ENCODE results near the gene FAR2. TPM values are rescaled to one million over a fixed set of nuclear protein-coding genes. Genes with fewer than 3 reads are reported as not detected.

Gene FAR2
- total and polyA plus RNA-seq, 2 of the 13 experiments (the other 11 are each of a cell fraction or from before 2014, with no cell fraction given): not detected

GRCh38 chr12:29152981-29153630 is 4.0 kb downstream of the FAR2 start:
- BruUV-seq (replicated peaks): no TSS peak

GRCh38 chr12:29155079-29155478 is 6.0 kb downstream of the FAR2 start:
- TF ChIP-seq KLF12 (CRISPR knock-in tag; IDR thresholded peaks at IDR 0.05; ENCODE audit: borderline replicate concordance): no peak
- TF ChIP-seq ZNF891 (CRISPR knock-in tag; IDR thresholded peaks at IDR 0.05): no peak
- no peak for TF ChIP-seq POGZ (CRISPR knock-in tag; IDR thresholded peaks at IDR 0.05)
- TF ChIP-seq PAF1 (CRISPR knock-in tag; IDR thresholded peaks at IDR 0.05): no peak
- no peak for TF ChIP-seq AKNA (CRISPR knock-in tag; IDR thresholded peaks at IDR 0.05; ENCODE audit: borderline replicate concordance)
- no peak for TF ChIP-seq PATZ1 (CRISPR knock-in tag; IDR thresholded peaks at IDR 0.05)
- no peak for TF ChIP-seq ZNF652 (CRISPR knock-in tag; IDR thresholded peaks at IDR 0.05; ENCODE audit: borderline replicate concordance, low read depth)
- no peak for TF ChIP-seq ZNF878 (CRISPR knock-in tag; IDR thresholded peaks at IDR 0.05)
- TF ChIP-seq SMAD3 (CRISPR knock-in tag; IDR thresholded peaks at IDR 0.05): no peak
- Histone ChIP-seq H3K27me3 (ENCODE audit: control insufficient read depth in 1 of 2, insufficient read depth in 2 of 2, low read length in 2 of 2) (peaks cover 0 to 3% of the 10 kb centered on the region in 2 experiments; a peak in 1 of 5 replicates), H3K9ac (ENCODE audit: insufficient read depth, low read depth, low read length) (no peak overlapping the region), H3K9me3 (ENCODE audit: low read length) (no peaks in the 10 kb centered on the region), H3K4me2 (ENCODE audit: low read depth, low read length) (no peak overlapping the region), H4K20me1 (ENCODE audit: insufficient read depth, low read length) (no peaks in the 10 kb centered on the region), H3K36me3 (replicated peaks in 1 of 2; ENCODE audit: control insufficient read depth in 1 of 2, insufficient read depth in 2 of 2, low read length in 2 of 2) (no peaks in the 10 kb centered on the region), H3K79me2 (ENCODE audit: insufficient read depth, low read length) (no peaks in the 10 kb centered on the region), H2AFZ (ENCODE audit: low read length) (no peak overlapping the region), H3K27ac (ENCODE audit: extremely low read length, insufficient read depth, low read length) (no peak overlapping the region), H3K4me1 (ENCODE audit: insufficient read depth, low read length) (no peaks in the 10 kb centered on the region), H3K4me3 (replicated peaks in 1 of 3; ENCODE audit: insufficient read depth in 1 of 3, low read depth in 2 of 3, low read length in 3 of 3) (no peak overlapping the region)
- intact Hi-C loops (cut with micrococcal nuclease; ENCODE audit: unreplicated experiment): no loop called here
- in situ Hi-C loops (cut with HindIII; ENCODE audit: extremely low pct_ligation_motif_present, low pct_unique_long_range_greater_than_20kb): no loop called here
- WGBS (ENCODE audit: low lambda C conversion rate): 0% methylated on average over 1 of the region's 1 CpG
- DNase-seq (ENCODE audit: low spot score) (no peak), ATAC-seq (no peak), FAIRE-seq (no peak)
- no TSS peak for BruUV-seq (replicated peaks)
- CTCF ChIA-PET (ENCODE audit: low intra/inter-chr PET ratio, low total read pairs): no interaction called here
- POLR2A ChIA-PET: no interaction called here

More at GRCh38 chr12:29152981-29153630, 4.0 kb downstream of the FAR2 start:
- no peak overlapping the region for H3K4me2 ChIP-seq (ENCODE audit: low read depth, low read length)
- in situ Hi-C loops (cut with HindIII; ENCODE audit: extremely low pct_ligation_motif_present, low pct_unique_long_range_greater_than_20kb) (no loop called here), intact Hi-C loops (cut with micrococcal nuclease; ENCODE audit: unreplicated experiment) (no loop called here)
- TF ChIP-seq ZNF124 (CRISPR knock-in tag; IDR thresholded peaks at IDR 0.05) (no peak), ZBTB20 (CRISPR knock-in tag; IDR thresholded peaks at IDR 0.05; ENCODE audit: borderline replicate concordance, low read depth) (no peak), CBX1 (IDR thresholded peaks at IDR 0.05; ENCODE audit: low read depth) (no peak)
- ChIA-PET CTCF (ENCODE audit: low intra/inter-chr PET ratio, low total read pairs) (no interaction called here), POLR2A (no interaction called here)
- H3K27ac ChIP-seq (ENCODE audit: extremely low read length, insufficient read depth, low read length): no peak overlapping the region
- DNase-seq (ENCODE audit: low spot score): no peak
- H3K9me3 ChIP-seq (ENCODE audit: low read length): no peaks in the 10 kb centered on the region
- ATAC-seq: no peak
- no peak overlapping the region for H3K9ac ChIP-seq (ENCODE audit: insufficient read depth, low read depth, low read length)
- H3K4me1 ChIP-seq (ENCODE audit: insufficient read depth, low read length): no peaks in the 10 kb centered on the region
- H3K27me3 ChIP-seq (ENCODE audit: control insufficient read depth in 1 of 2, insufficient read depth in 2 of 2, low read length in 2 of 2): peaks cover 0 to 14% of the 10 kb centered on the region in 2 experiments; a peak in 3 of 5 replicates
- H3K36me3 ChIP-seq (replicated peaks in 1 of 2; ENCODE audit: control insufficient read depth in 1 of 2, insufficient read depth in 2 of 2, low read length in 2 of 2): no peaks in the 10 kb centered on the region
- 5% methylated on average over 4 of the region's 4 CpGs for whole genome bisulfite sequencing (ENCODE audit: low lambda C conversion rate)
- H2AFZ ChIP-seq (ENCODE audit: low read length): no peak overlapping the region
- no peak for FAIRE-seq
- no peaks in the 10 kb centered on the region for H4K20me1 ChIP-seq (ENCODE audit: insufficient read depth, low read length)
- no peaks in the 10 kb centered on the region for H3K79me2 ChIP-seq (ENCODE audit: insufficient read depth, low read length)
- H3K4me3 ChIP-seq (replicated peaks in 1 of 3; ENCODE audit: insufficient read depth in 1 of 3, low read depth in 2 of 3, low read length in 3 of 3): no peak overlapping the region
